Measurements from ENCODE around the gene AKT1.

GRCh38 chr14:104806625-104807465, 11.3 kb upstream of the AKT1 start:
- TF ChIP-seq CTCF (conservative IDR thresholded peaks at IDR 0.05; ENCODE audit: low read depth in 2 of 2) (no peak), EZH2 (IDR thresholded peaks at IDR 0.05; ENCODE audit: low read depth, unreplicated experiment) (no peak), EZH2phosphoT487 (IDR thresholded peaks at IDR 0.05; ENCODE audit: unreplicated experiment) (no peak), POLR2AphosphoS5 (IDR thresholded peaks at IDR 0.05; ENCODE audit: low read depth) (no peak), CREB1 (CRISPR knock-in tag; IDR thresholded peaks at IDR 0.05; ENCODE audit: low read depth) (no peak), STAT1 (IDR thresholded peaks at IDR 0.05; ENCODE audit: unreplicated experiment) (no peak), REST (IDR thresholded peaks at IDR 0.05; ENCODE audit: unreplicated experiment) (no peak), ETS1 (IDR thresholded peaks at IDR 0.05) (no peak), ZNF114 (CRISPR knock-in tag; IDR thresholded peaks at IDR 0.05) (no peak), JUNB (IDR thresholded peaks at IDR 0.05; ENCODE audit: unreplicated experiment) (no peak), ZNF331 (CRISPR knock-in tag; IDR thresholded peaks at IDR 0.05; ENCODE audit: low read depth) (no peak)

Data from GM23338 (cell line).